H9 (cell line): ENCODE results near the gene CD68. TPM values are rescaled to one million over a fixed set of nuclear protein-coding genes. Genes with fewer than 3 reads are reported as not detected.

Experiments used
- DNase-seq: peaks from one replicate; pipeline ENCODE4 v3.0.0-alpha.2; 2017
- H2AFZ ChIP-seq: one replicate; pipeline ENCODE4 v1.6.1; 2013; ENCODE audit warnings: mild to moderate bottlenecking, low read length, control low read depth, moderate library complexity
- H2AK5ac ChIP-seq: 2 replicates; pipeline ENCODE4 v1.6.1; 2013; ENCODE audit warnings: low read length, control low read depth, mixed read lengths; ENCODE audit not compliant: insufficient read length
- H2BK120ac ChIP-seq: one replicate; pipeline ENCODE4 v1.6.1; 2013; ENCODE audit warnings: low read depth, mild to moderate bottlenecking, low read length, control low read depth, inconsistent platforms; ENCODE audit not compliant: poor library complexity, severe bottlenecking
- H2BK12ac ChIP-seq: 2 replicates; pipeline ENCODE4 v1.6.1; 2013; ENCODE audit warnings: low read length, control low read depth, mixed read lengths, low read depth; ENCODE audit not compliant: insufficient read length
- H2BK15ac ChIP-seq: 2 replicates; pipeline ENCODE4 v1.6.1; 2013; ENCODE audit warnings: low read depth, low read length, control low read depth
- H2BK20ac ChIP-seq: one replicate; pipeline ENCODE4 v1.6.1; 2013; ENCODE audit warnings: low read depth, mild to moderate bottlenecking, low read length, control low read depth, inconsistent platforms; ENCODE audit not compliant: poor library complexity, severe bottlenecking
- H2BK5ac ChIP-seq: 2 replicates; pipeline ENCODE4 v1.6.1; 2013; ENCODE audit warnings: low read length, control low read depth, mixed read lengths; ENCODE audit not compliant: insufficient read length
- H3K14ac ChIP-seq: 2 replicates; pipeline ENCODE4 v1.6.1; 2013; ENCODE audit warnings: low read length, control low read depth; ENCODE audit not compliant: insufficient read depth
- H3K18ac ChIP-seq: 2 replicates; pipeline ENCODE4 v1.6.1; 2013; ENCODE audit warnings: low read depth, mild to moderate bottlenecking, mixed read lengths, low read length, control low read depth; ENCODE audit not compliant: insufficient read length
- H3K23ac ChIP-seq: 2 replicates; pipeline ENCODE4 v1.6.1; 2013; ENCODE audit warnings: low read length, control low read depth, mixed read lengths, low read depth; ENCODE audit not compliant: insufficient read length
- H3K23me2 ChIP-seq: 2 replicates; pipeline ENCODE4 v1.6.1; 2013; ENCODE audit warnings: low read depth, mild to moderate bottlenecking, mixed read lengths, low read length, control low read depth; ENCODE audit not compliant: insufficient read length, poor library complexity, severe bottlenecking
- H3K27ac ChIP-seq: 2 replicates; pipeline ENCODE4 v1.5.1; 2013; ENCODE audit warnings: low read length, control low read depth, mixed read lengths, low read depth; ENCODE audit not compliant: insufficient read length
- H3K27me3 ChIP-seq: 2 replicates; pipeline ENCODE4 v1.6.1; 2013; ENCODE audit warnings: low read length, control low read depth, inconsistent platforms; ENCODE audit not compliant: insufficient read depth
- H3K4ac ChIP-seq: 2 replicates; pipeline ENCODE4 v1.6.1; 2013; ENCODE audit warnings: low read depth, mild to moderate bottlenecking, control low read depth, inconsistent platforms, low read length, moderate library complexity
- H3K4me1 ChIP-seq: 2 replicates; pipeline ENCODE4 v1.6.1; 2013; ENCODE audit warnings: low read length, control low read depth, inconsistent platforms; ENCODE audit not compliant: insufficient read depth
- H3K4me2 ChIP-seq: 2 replicates; pipeline ENCODE4 v1.6.1; 2013; ENCODE audit warnings: low read length, control low read depth, mixed read lengths; ENCODE audit not compliant: insufficient read length, insufficient read depth
- H3K56ac ChIP-seq: 2 replicates; pipeline ENCODE4 v1.6.1; 2013; ENCODE audit warnings: low read depth, mild to moderate bottlenecking, mixed read lengths, low read length, control low read depth; ENCODE audit not compliant: insufficient read length
- H3K79me1 ChIP-seq: 2 replicates; pipeline ENCODE4 v1.6.1; 2013; ENCODE audit warnings: low read depth, mild to moderate bottlenecking, moderate library complexity, low read length, control low read depth, inconsistent platforms; ENCODE audit not compliant: insufficient read depth, poor library complexity, severe bottlenecking
- H3K79me2 ChIP-seq: 2 replicates; pipeline ENCODE4 v1.6.1; 2013; ENCODE audit warnings: low read length, control low read depth, inconsistent platforms; ENCODE audit not compliant: insufficient read depth
- H3K9ac ChIP-seq: 2 replicates; pipeline ENCODE4 v1.6.1; 2013; ENCODE audit warnings: low read length, control low read depth, mixed read lengths; ENCODE audit not compliant: insufficient read length; ENCODE audit errors: extremely low read depth
- H3K9me3 ChIP-seq: one replicate; pipeline ENCODE4 v1.6.1; 2013; ENCODE audit warnings: low read depth, low read length, inconsistent platforms; ENCODE audit not compliant: control insufficient read depth
- H3T11ph ChIP-seq: one replicate; pipeline ENCODE4 v1.6.1; 2013; ENCODE audit warnings: mild to moderate bottlenecking, low read length, control low read depth, inconsistent platforms
- H4K20me1 ChIP-seq: one replicate; pipeline ENCODE4 v1.6.1; 2013; ENCODE audit not compliant: control insufficient read depth, insufficient read length, insufficient read depth
- H4K5ac ChIP-seq: 2 replicates; pipeline ENCODE4 v1.6.1; 2013; ENCODE audit warnings: low read depth, mild to moderate bottlenecking, mixed read lengths, low read length, control low read depth; ENCODE audit not compliant: insufficient read length
- H4K8ac ChIP-seq: replicated peaks from 2 replicates; pipeline ENCODE4 v1.6.1; 2013; ENCODE audit warnings: low read length, control low read depth, mixed read lengths, low read depth; ENCODE audit not compliant: insufficient read length
- H4K91ac ChIP-seq: 2 replicates; pipeline ENCODE4 v1.6.1; 2013; ENCODE audit warnings: low read depth, mild to moderate bottlenecking, moderate library complexity, mixed read lengths, low read length, control low read depth; ENCODE audit not compliant: insufficient read length
- H3K27ac Mint-ChIP-seq, 3 experiments: 2 replicates in 2 of 3; 3 replicates in 1 of 3; pipeline ENCODE4 v1.8.0; 2020 to 2021; ENCODE audit warnings: mixed read lengths in 3 of 3, mild to moderate bottlenecking in 1 of 3, moderate library complexity in 1 of 3
- H3K27me3 Mint-ChIP-seq: 2 replicates; pipeline ENCODE4 v1.8.0; 2021; ENCODE audit warnings: low read depth, mild to moderate bottlenecking, moderate library complexity, mixed read lengths
- H3K36me3 Mint-ChIP-seq, 3 experiments: 2 replicates in 2 of 3; 3 replicates in 1 of 3; pipeline ENCODE4 v1.8.0; 2020 to 2021; ENCODE audit warnings: low read depth in 3 of 3, mixed read lengths in 3 of 3; ENCODE audit not compliant: insufficient read depth in 1 of 3
- H3K4me1 Mint-ChIP-seq, 2 experiments: 2 replicates each; pipeline ENCODE4 v1.8.0; 2020; ENCODE audit warnings: mixed read lengths in 2 of 2
- H3K4me3 Mint-ChIP-seq, 2 experiments: 2 replicates in 1 of 2; 3 replicates in 1 of 2; pipeline ENCODE4 v1.8.0; 2020 to 2021; ENCODE audit warnings: mild to moderate bottlenecking in 2 of 2, mixed read lengths in 2 of 2, moderate library complexity in 1 of 2
- H3K9me3 Mint-ChIP-seq, 2 experiments: 2 replicates in 1 of 2; 3 replicates in 1 of 2; pipeline ENCODE4 v1.8.0; 2020; ENCODE audit warnings: mild to moderate bottlenecking in 2 of 2, mixed read lengths in 2 of 2, moderate library complexity in 1 of 2
- CTCF ChIP-seq: fragments of 200-600 bp; sonication (generic); conservative IDR thresholded peaks from 3 replicates; pipeline ENCODE4 v1.8.0; 2021; ENCODE audit warnings: antibody characterized with exemption, mild to moderate bottlenecking
- WGBS: extraction: QIAGEN DNeasy Blood & Tissue Kit; methylation state at CpG from one replicate; pipeline ENCODE4 v1.1.7; 2013; ENCODE audit warnings: missing lambda C conversion rate, low lambda C conversion rate, mixed read lengths; ENCODE audit not compliant: insufficient read length; ENCODE audit errors: extremely low coverage; 5-methylcytosine and 5-hydroxymethylcytosine counted together
- total RNA-seq: library from RNA; stranded (reverse); gene quantifications from 2 replicates; pipeline ENCODE4 v1.2.1, GENCODE V29; 2021

CD68 gene
- total RNA-seq, 1 experiment from 2014 or later, result 0.42 TPM

DNA sequence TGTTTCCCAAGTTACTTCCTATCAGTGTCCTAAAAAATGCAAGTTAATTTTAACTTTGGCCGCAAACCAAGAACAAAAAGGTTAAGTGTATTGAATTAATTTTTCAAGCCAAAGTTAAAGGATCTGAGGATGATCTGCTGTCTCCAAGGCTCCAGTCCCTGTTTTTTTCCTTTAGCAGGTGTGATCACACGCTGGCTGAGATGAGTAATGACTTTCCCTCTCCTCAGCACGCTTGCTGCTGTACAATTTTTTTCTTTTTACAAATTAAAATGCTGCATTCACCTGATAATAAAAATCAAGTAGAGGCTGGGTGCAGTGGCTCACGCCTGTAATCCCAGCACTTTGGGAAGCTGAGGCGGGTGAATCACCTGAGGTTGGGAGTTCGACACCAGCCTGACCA lies 34.5 kb upstream of the CD68 start:
- H3K27me3 ChIP-seq, result 0 out of 2 replicates have a peak, but pooled peaks cover 2% of the 10 kb centered on the region
- DNase-seq, result no peak
- H3K79me1 ChIP-seq, result no peaks in the 10 kb centered on the region
- no peak overlapping the region for H2BK5ac ChIP-seq
- H3K4ac ChIP-seq, result no peak overlapping the region
- H4K5ac ChIP-seq, result no peak overlapping the region
- Mint-ChIP-seq H3K27me3 (peaks cover 37% of the 10 kb centered on the region), H3K4me1 (peaks cover 3 to 9% of the 10 kb centered on the region in 2 experiments; a peak in 3 of 4 replicates), H3K27ac (no peak overlapping the region), H3K9me3 (0 out of 5 replicates have a peak, but pooled peaks cover 0 to 2% of the 10 kb centered on the region in 2 experiments), H3K36me3 (no peaks in the 10 kb centered on the region), H3K4me3 (no peak overlapping the region)
- no peak overlapping the region for H2AK5ac ChIP-seq
- no peak overlapping the region for H3K4me2 ChIP-seq
- H3K23me2 ChIP-seq, result peaks cover 6% of the 10 kb centered on the region
- TF ChIP-seq CTCF, result no peak
- H3K14ac ChIP-seq, result no peak overlapping the region
- no peak overlapping the region for H2BK15ac ChIP-seq
- no peak overlapping the region for H3K9ac ChIP-seq
- H2BK120ac ChIP-seq, result no peak overlapping the region
- H3K18ac ChIP-seq, result no peak overlapping the region
- no peak overlapping the region for H3T11ph ChIP-seq
- no peaks in the 10 kb centered on the region for H3K9me3 ChIP-seq
- no CpG with 5 or more reads among the region's 6 CpGs for WGBS
- H2AFZ ChIP-seq, result no peak overlapping the region
- no peak overlapping the region for H4K91ac ChIP-seq
- no peak overlapping the region for H2BK12ac ChIP-seq
- no peak overlapping the region for H3K23ac ChIP-seq
- H4K8ac ChIP-seq, result no peak overlapping the region
- H2BK20ac ChIP-seq, result no peak overlapping the region
- H3K27ac ChIP-seq, result no peak overlapping the region
- H3K79me2 ChIP-seq, result no peaks in the 10 kb centered on the region
- peaks cover 2% of the 10 kb centered on the region; the same call in 1 of the 2 replicates for H3K4me1 ChIP-seq
- no peaks in the 10 kb centered on the region for H4K20me1 ChIP-seq
- H3K56ac ChIP-seq, result no peak overlapping the region
